H1 (cell line): ENCODE data around the gene GANC.

Source experiments
- BRCA1 ChIP-seq: IDR thresholded peaks from 2 replicates; pipeline ENCODE4 v1.6.1; 2012; ENCODE audit warnings: low read depth, low read length, improper control_type of control experiment
- CEBPB ChIP-seq: IDR thresholded peaks from 2 replicates; pipeline ENCODE4 v1.6.1; 2012; ENCODE audit warnings: low read depth, low read length
- POLR2A ChIP-seq, 2 experiments: IDR thresholded peaks; 1 replicate in 1 of 2; 2 replicates in 1 of 2; pipeline ENCODE4 v1.6.1; 2011; ENCODE audit warnings: low read depth in 2 of 2, low read length in 2 of 2, mild to moderate bottlenecking in 2 of 2; ENCODE audit errors: control extremely low read depth in 1 of 2
- SIN3A ChIP-seq, 2 experiments: IDR thresholded peaks in 1 of 2; conservative IDR thresholded peaks in 1 of 2; 2 replicates each; pipeline ENCODE4 v1.6.1; 2011 to 2012; ENCODE audit warnings: low read length in 2 of 2, improper control_type of control experiment in 1 of 2, low read depth in 1 of 2, mild to moderate bottlenecking in 1 of 2
- SP4 ChIP-seq: IDR thresholded peaks from 2 replicates; pipeline ENCODE4 v1.6.1; 2012; ENCODE audit warnings: low read length, inconsistent platforms
- TAF1 ChIP-seq: IDR thresholded peaks from 2 replicates; pipeline ENCODE4 v1.6.1; 2011; ENCODE audit warnings: mild to moderate bottlenecking, low read depth, low read length
- TAF7 ChIP-seq: optimal IDR thresholded peaks from 2 replicates; pipeline ENCODE3; 2011; ENCODE audit warnings: low read depth, mild to moderate bottlenecking, inconsistent platforms, low read length, moderate library complexity, borderline replicate concordance
- TF ChIP-seq, protein P1 (sequence below), 3 experiments: IDR thresholded peaks; 1 replicate in 2 of 3; 2 replicates in 1 of 3; pipeline versions ENCODE4 v1.5.1 to v1.6.1; 2011; ENCODE audit warnings: low read length in 3 of 3, mild to moderate bottlenecking in 3 of 3, inconsistent platforms in 2 of 3, low read depth in 1 of 3, moderate library complexity in 1 of 3; ENCODE audit not compliant: insufficient read depth in 1 of 3; ENCODE audit errors: control extremely low read depth in 1 of 3
- TF ChIP-seq, protein P2 (sequence below): IDR thresholded peaks from 2 replicates; pipeline ENCODE4 v1.6.1; 2012; ENCODE audit warnings: inconsistent platforms

DNA sequence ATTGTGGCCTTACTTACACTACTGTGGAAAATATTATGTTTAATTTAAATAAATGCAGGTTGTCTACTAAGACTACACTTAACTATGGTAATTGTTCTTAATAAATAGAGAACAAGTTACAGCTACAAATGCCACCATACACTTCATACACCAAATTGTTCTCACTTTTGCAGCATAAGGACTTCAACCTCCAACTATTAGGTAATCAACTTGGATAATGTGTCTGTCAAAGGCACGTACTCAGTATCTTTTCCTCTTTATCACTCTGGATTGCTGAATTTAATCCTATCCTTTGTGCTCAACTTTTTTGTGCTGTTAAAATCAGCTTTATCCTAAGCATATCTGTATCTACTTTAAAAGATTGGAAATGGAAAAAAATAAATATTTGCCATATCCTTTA is 41.8 kb downstream of the GANC start:
- TF ChIP-seq, protein P1, sequence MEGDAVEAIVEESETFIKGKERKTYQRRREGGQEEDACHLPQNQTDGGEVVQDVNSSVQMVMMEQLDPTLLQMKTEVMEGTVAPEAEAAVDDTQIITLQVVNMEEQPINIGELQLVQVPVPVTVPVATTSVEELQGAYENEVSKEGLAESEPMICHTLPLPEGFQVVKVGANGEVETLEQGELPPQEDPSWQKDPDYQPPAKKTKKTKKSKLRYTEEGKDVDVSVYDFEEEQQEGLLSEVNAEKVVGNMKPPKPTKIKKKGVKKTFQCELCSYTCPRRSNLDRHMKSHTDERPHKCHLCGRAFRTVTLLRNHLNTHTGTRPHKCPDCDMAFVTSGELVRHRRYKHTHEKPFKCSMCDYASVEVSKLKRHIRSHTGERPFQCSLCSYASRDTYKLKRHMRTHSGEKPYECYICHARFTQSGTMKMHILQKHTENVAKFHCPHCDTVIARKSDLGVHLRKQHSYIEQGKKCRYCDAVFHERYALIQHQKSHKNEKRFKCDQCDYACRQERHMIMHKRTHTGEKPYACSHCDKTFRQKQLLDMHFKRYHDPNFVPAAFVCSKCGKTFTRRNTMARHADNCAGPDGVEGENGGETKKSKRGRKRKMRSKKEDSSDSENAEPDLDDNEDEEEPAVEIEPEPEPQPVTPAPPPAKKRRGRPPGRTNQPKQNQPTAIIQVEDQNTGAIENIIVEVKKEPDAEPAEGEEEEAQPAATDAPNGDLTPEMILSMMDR (IDR thresholded peaks at IDR 0.05; ENCODE audit: control extremely low read depth in 1 of 3, insufficient read depth in 1 of 3, low read depth in 1 of 3, low read length in 3 of 3), result no peak
- TF ChIP-seq SP4 (no peak), TAF7 (no peak), POLR2A (IDR thresholded peaks at IDR 0.05; ENCODE audit: control extremely low read depth in 1 of 2, low read depth in 2 of 2, low read length in 2 of 2) (no peak), BRCA1 (no peak), TAF1 (no peak), CEBPB (no peak), SIN3A (conservative IDR thresholded peaks at IDR 0.05 in 1 of 2, IDR thresholded peaks at IDR 0.05 in 1 of 2; ENCODE audit: low read depth in 1 of 2, low read length in 2 of 2) (no peak)
- TF ChIP-seq, protein P2, sequence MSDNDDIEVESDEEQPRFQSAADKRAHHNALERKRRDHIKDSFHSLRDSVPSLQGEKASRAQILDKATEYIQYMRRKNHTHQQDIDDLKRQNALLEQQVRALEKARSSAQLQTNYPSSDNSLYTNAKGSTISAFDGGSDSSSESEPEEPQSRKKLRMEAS, result no peak
